ENCODE results near the gene KCNK6.
A peak's percentile ranks its signal among the peaks of the same experiment; 100 is the strongest.

The KCNK6 gene

GRCh38 chr19:38298821-38299680 lies 20.6 kb upstream of the KCNK6 start:
- Histone ChIP-seq H3K27ac (ENCODE audit: low read depth, low read length) (no peak overlapping the region), H3K9me3 (ENCODE audit: control insufficient read depth, insufficient read depth, low read length) (no peaks in the 10 kb centered on the region), H3K36me3 (ENCODE audit: control insufficient read depth, insufficient read depth, low read length) (no peaks in the 10 kb centered on the region), H3K9ac (ENCODE audit: low read depth, low read length) (no peak overlapping the region), H3K4me3 (ENCODE audit: low read depth, low read length) (no peak overlapping the region), H3K27me3 (ENCODE audit: control insufficient read depth, insufficient read depth, low read length) (no peaks in the 10 kb centered on the region), H3K4me1 (ENCODE audit: control insufficient read depth, insufficient read depth, low read length) (peaks cover 8% of the 10 kb centered on the region)

DNA sequence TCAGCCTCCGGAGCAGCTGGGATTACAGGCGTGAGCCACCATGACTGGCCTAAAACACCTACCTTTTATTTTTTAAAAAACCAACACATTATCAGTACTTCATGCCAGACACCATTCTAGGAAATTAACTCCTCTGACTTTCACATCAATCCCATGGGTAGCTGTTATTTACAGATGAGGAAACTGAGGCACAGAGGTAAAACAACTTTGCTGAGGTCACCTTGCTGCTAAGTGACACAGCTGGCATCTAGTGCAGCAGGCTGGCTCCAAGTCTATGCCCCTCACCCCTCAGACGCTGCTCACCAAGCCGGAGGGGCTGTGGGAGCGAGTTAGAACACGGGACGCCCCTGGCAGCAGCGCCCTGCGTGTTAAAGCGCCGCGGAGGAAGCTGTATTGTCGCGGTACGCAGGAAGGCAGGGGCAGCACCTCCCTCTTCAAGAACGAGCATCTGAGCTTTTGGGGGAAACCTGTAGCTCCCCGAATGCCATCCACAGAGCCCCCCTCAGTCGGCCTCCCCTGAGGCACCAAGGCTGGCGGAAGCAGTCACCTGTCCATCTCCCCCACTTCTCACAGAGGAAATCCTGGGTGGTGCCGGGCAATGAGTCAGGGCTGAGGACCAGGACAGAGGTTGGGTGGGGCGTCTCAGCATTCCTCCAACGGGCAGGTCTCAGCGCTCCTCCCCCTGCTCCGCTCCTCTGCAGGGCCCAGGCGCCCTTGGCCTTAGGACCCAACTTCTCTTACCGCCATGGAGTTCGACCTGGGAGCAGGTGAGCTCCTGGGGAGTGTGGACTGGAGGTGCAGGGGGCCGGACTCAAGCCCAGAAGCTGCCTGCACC lies 15.9 kb upstream of the KCNK6 start, which contains the start of gene C19orf33:
C19orf33 (plus strand) TSS at position 735 of the 835 bp plus-strand sequence; CDS start at position 746, 11 bp downstream.
- Histone ChIP-seq H3K4me1 (ENCODE audit: control insufficient read depth, insufficient read depth, low read length) (peaks cover 16% of the 10 kb centered on the region), H3K36me3 (ENCODE audit: control insufficient read depth, insufficient read depth, low read length) (peaks cover 14% of the 10 kb centered on the region), H3K9ac (ENCODE audit: low read depth, low read length) (peak within 1 kb of the TSS; percentile 19; the same call in 1 of the 2 replicates), H3K9me3 (ENCODE audit: control insufficient read depth, insufficient read depth, low read length) (no peaks in the 10 kb centered on the region), H3K27ac (ENCODE audit: low read depth, low read length) (no peak within 1 kb of the TSS), H3K27me3 (ENCODE audit: control insufficient read depth, insufficient read depth, low read length) (no peaks in the 10 kb centered on the region), H3K4me3 (ENCODE audit: low read depth, low read length) (peak within 1 kb of the TSS; percentile 57)

DNA sequence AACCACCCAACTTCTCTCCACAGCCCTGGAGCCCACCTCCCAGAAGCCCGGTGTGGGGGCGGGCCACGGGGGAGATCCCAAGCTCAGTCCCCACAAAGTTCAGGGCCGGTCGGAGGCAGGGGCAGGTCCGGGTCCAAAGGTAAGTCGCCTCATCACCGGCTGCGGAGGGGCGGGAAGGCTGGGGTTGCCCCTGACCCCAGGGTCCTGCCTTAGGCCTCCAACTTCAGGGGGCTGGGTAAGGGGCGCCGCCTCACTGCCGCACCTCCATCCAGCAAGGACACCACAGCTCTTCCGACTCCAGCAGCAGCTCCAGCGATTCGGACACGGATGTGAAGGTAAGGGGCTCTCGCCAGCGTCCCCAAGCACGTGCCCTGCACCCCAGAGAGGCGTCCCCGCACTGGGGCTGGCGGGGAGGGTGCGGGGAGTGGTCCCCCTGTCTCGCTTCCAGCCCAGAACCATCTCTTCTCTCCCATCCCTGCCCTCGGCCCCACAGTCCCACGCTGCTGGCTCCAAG lies 15.2 kb upstream of the KCNK6 start:
- peak overlapping the region; percentile 57 for H3K4me3 ChIP-seq (ENCODE audit: low read depth, low read length)
- H3K27ac ChIP-seq (ENCODE audit: low read depth, low read length), result no peak overlapping the region
- H3K27me3 ChIP-seq (ENCODE audit: control insufficient read depth, insufficient read depth, low read length), result no peaks in the 10 kb centered on the region
- peaks cover 16% of the 10 kb centered on the region for H3K4me1 ChIP-seq (ENCODE audit: control insufficient read depth, insufficient read depth, low read length)
- H3K9me3 ChIP-seq (ENCODE audit: control insufficient read depth, insufficient read depth, low read length), result no peaks in the 10 kb centered on the region
- peak overlapping the region; percentile 19; the same call in 1 of the 2 replicates for H3K9ac ChIP-seq (ENCODE audit: low read depth, low read length)
- H3K36me3 ChIP-seq (ENCODE audit: control insufficient read depth, insufficient read depth, low read length), result peaks cover 18% of the 10 kb centered on the region

GRCh38 chr19:38304866-38305429 lies 14.7 kb upstream of the KCNK6 start:
- H3K9ac ChIP-seq (ENCODE audit: low read depth, low read length), result peak overlapping the region; percentile 19; the same call in 1 of the 2 replicates
- no peak overlapping the region for H3K27ac ChIP-seq (ENCODE audit: low read depth, low read length)
- H3K36me3 ChIP-seq (ENCODE audit: control insufficient read depth, insufficient read depth, low read length), result peaks cover 21% of the 10 kb centered on the region
- no peaks in the 10 kb centered on the region for H3K27me3 ChIP-seq (ENCODE audit: control insufficient read depth, insufficient read depth, low read length)
- peaks cover 16% of the 10 kb centered on the region for H3K4me1 ChIP-seq (ENCODE audit: control insufficient read depth, insufficient read depth, low read length)
- peak overlapping the region; percentile 57 for H3K4me3 ChIP-seq (ENCODE audit: low read depth, low read length)
- no peaks in the 10 kb centered on the region for H3K9me3 ChIP-seq (ENCODE audit: control insufficient read depth, insufficient read depth, low read length)

DNA sequence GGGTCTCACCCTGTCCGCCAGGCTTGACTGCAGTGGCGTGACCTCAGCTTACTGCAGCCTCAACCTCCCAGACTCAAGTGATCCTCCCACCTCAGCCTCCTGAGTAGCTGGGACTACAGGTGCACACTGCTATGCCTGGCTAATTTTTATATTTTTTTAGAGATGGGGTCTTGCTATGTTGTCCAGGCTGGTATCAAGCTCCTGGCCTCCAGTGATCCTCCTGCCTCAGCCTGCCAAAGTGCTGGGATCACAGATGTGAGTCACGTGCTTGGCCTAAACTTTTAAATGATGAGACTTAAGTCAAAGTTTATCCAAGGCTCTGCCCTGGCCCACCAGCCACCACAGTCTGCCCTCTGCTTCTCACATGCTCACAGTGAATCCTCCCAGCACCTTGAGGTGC lies 13.4 kb upstream of the KCNK6 start:
- H3K9ac ChIP-seq (ENCODE audit: low read depth, low read length), result no peak overlapping the region

GRCh38 chr19:38307076-38307475 lies 12.6 kb upstream of the KCNK6 start:
- Histone ChIP-seq H3K36me3 (ENCODE audit: control insufficient read depth, insufficient read depth, low read length) (peaks cover 21% of the 10 kb centered on the region), H3K9me3 (ENCODE audit: control insufficient read depth, insufficient read depth, low read length) (no peaks in the 10 kb centered on the region), H3K9ac (ENCODE audit: low read depth, low read length) (no peak overlapping the region), H3K27ac (ENCODE audit: low read depth, low read length) (no peak overlapping the region), H3K4me3 (ENCODE audit: low read depth, low read length) (no peak overlapping the region), H3K4me1 (ENCODE audit: control insufficient read depth, insufficient read depth, low read length) (peaks cover 10% of the 10 kb centered on the region; the same call in 1 of the 2 replicates), H3K27me3 (ENCODE audit: control insufficient read depth, insufficient read depth, low read length) (no peaks in the 10 kb centered on the region)

More for the DNA sequence above, 13.4 kb upstream of the KCNK6 start:
- Histone ChIP-seq H3K27me3 (ENCODE audit: control insufficient read depth, insufficient read depth, low read length) (no peaks in the 10 kb centered on the region), H3K9me3 (ENCODE audit: control insufficient read depth, insufficient read depth, low read length) (no peaks in the 10 kb centered on the region), H3K4me3 (ENCODE audit: low read depth, low read length) (no peak overlapping the region), H3K4me1 (ENCODE audit: control insufficient read depth, insufficient read depth, low read length) (peaks cover 10% of the 10 kb centered on the region; the same call in 1 of the 2 replicates), H3K27ac (ENCODE audit: low read depth, low read length) (no peak overlapping the region), H3K36me3 (ENCODE audit: control insufficient read depth, insufficient read depth, low read length) (peaks cover 21% of the 10 kb centered on the region)

DNA sequence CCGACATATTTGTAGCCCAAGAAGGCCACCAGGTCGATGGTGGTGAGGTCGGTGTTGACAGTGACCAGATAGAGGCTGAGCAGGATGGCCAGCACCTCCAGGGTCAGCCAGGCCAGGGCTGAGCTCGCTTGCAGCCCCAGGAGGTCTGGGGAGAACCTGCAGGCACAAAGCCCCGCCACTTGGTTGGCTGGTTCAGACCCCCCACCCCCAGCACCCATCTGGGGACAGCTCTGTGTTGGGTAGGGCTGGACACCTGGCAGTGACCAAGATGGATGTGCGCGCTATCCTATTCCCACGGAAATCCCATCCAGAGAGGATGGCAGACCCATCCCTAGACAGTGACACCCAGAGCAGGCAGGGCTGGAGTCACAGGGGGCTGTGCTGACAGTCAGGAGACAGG lies 12.0 kb upstream of the KCNK6 start:
- H3K27ac ChIP-seq (ENCODE audit: low read depth, low read length), result no peak overlapping the region
- peaks cover 10% of the 10 kb centered on the region; the same call in 1 of the 2 replicates for H3K4me1 ChIP-seq (ENCODE audit: control insufficient read depth, insufficient read depth, low read length)
- H3K4me3 ChIP-seq (ENCODE audit: low read depth, low read length), result no peak overlapping the region
- no peaks in the 10 kb centered on the region for H3K9me3 ChIP-seq (ENCODE audit: control insufficient read depth, insufficient read depth, low read length)
- H3K27me3 ChIP-seq (ENCODE audit: control insufficient read depth, insufficient read depth, low read length), result no peaks in the 10 kb centered on the region
- H3K36me3 ChIP-seq (ENCODE audit: control insufficient read depth, insufficient read depth, low read length), result peaks cover 21% of the 10 kb centered on the region
- no peak overlapping the region for H3K9ac ChIP-seq (ENCODE audit: low read depth, low read length)

DNA sequence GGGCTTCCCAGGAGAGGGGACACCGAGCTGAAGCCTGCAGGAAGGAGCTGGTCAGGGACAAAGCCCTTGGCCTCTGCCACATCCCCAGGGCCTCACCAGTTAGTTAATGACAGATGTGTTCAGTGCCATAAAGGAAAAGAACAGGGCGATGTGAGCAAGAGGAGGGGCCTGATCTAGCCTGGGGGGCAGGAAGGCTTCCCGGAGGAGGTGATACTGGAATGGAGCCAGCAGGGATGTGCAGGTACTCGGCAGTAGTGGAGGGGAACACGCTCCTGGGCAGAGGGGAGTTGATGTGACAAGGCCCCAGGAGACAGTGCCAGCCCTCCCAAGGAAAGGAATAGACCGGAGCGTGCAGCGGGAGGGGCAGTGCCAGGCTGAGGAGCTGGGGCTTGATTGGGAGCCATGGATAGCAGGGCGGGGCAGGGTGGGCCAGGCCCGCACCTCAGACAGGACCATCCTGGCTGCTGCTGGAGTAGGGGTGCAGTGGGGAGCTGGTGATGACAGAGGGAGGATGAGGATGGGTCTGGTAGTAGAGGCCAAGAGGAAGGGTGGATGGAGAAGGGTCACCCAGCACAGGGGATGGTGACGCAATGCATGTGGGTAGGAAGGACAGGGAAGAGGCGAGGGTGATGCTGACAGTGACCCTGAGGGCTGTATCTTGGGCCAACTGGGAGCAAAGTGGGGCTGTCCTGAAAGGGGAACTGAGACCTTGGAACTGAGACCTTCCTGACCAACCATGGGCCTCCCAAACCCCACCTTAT lies 11.5 kb upstream of the KCNK6 start:
- Histone ChIP-seq H3K36me3 (ENCODE audit: control insufficient read depth, insufficient read depth, low read length) (peaks cover 21% of the 10 kb centered on the region), H3K27me3 (ENCODE audit: control insufficient read depth, insufficient read depth, low read length) (no peaks in the 10 kb centered on the region), H3K9ac (ENCODE audit: low read depth, low read length) (no peak overlapping the region), H3K9me3 (ENCODE audit: control insufficient read depth, insufficient read depth, low read length) (no peaks in the 10 kb centered on the region), H3K4me3 (ENCODE audit: low read depth, low read length) (no peak overlapping the region), H3K27ac (ENCODE audit: low read depth, low read length) (no peak overlapping the region), H3K4me1 (ENCODE audit: control insufficient read depth, insufficient read depth, low read length) (peaks cover 10% of the 10 kb centered on the region; the same call in 1 of the 2 replicates)

DNA sequence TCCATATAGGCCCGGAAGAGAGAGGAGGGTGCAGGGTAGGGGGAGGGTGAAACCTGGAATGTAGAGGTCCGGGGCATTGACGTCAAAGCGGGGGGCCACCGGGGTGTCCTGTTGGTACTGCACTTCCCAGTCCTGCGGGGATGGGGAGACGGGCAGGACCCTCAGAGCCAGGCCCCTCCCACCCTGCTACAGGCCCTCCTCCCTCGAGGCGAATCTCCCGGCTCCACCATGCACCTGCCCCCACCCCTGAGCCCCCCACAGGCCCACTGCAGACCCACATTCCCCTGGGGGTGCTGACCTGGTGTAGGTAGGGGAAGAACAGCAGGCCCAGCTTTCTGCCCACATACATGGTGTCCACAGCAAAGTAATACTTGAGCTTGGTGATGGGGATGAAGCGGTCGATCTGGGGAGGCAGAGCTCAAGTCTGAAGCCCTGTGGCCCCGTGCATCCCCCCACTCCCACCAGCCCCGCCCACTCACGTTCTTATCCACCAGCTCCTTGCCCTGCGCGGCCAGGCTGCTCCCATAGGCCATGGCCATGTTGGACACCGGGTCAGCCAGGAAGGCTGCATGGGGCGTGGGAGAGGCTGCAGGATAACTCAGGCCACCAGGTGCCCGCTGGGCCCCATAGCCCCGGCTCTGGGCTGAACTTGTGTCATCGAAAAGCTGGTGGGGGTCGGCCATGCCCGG lies 10.6 kb upstream of the KCNK6 start:
- no peak overlapping the region for H3K9ac ChIP-seq (ENCODE audit: low read depth, low read length)
- no peak overlapping the region for H3K27ac ChIP-seq (ENCODE audit: low read depth, low read length)
- H3K4me3 ChIP-seq (ENCODE audit: low read depth, low read length), result no peak overlapping the region
- H3K4me1 ChIP-seq (ENCODE audit: control insufficient read depth, insufficient read depth, low read length), result peaks cover 8% of the 10 kb centered on the region; the same call in 1 of the 2 replicates
- H3K36me3 ChIP-seq (ENCODE audit: control insufficient read depth, insufficient read depth, low read length), result peaks cover 21% of the 10 kb centered on the region
- H3K27me3 ChIP-seq (ENCODE audit: control insufficient read depth, insufficient read depth, low read length), result no peaks in the 10 kb centered on the region
- no peaks in the 10 kb centered on the region for H3K9me3 ChIP-seq (ENCODE audit: control insufficient read depth, insufficient read depth, low read length)

Data from HUES48 (cell line).